Measurements from ENCODE around the gene SRGAP1. TPM values are rescaled to one million over a fixed set of nuclear protein-coding genes. Genes with fewer than 3 reads are reported as not detected.

SRGAP1 gene
- total and polyA plus RNA-seq, 2 of the 8 experiments (the other 6 are each of a cell fraction or from before 2014, with no cell fraction given) = 3.2 to 7.3 TPM

- Histone ChIP-seq H4K20me1 (replicated peaks in 1 of 2; ENCODE audit: control insufficient read depth in 1 of 2, insufficient read depth in 2 of 2, low read length in 2 of 2) (no peaks in the 10 kb centered on the region), H3K4me1 (replicated peaks in 1 of 4; ENCODE audit: control insufficient read depth in 3 of 4, insufficient read depth in 4 of 4, low read length in 3 of 4) (no peaks in the 10 kb centered on the region), H2BK5ac (ENCODE audit: low read depth, low read length) (no peak overlapping the region), H3K79me2 (ENCODE audit: control insufficient read depth in 1 of 2, insufficient read depth in 2 of 2, low read length in 2 of 2) (no peaks in the 10 kb centered on the region), H2AK5ac (ENCODE audit: low read depth, low read length) (no peak overlapping the region), H2AFZ (ENCODE audit: low read length) (no peak overlapping the region), H3K36me3 (ENCODE audit: control insufficient read depth in 2 of 4, insufficient read depth in 4 of 4, low read length in 3 of 4) (no peaks in the 10 kb centered on the region), H4K5ac (ENCODE audit: insufficient read length, low read depth, low read length) (no peak overlapping the region), H3K4me2 (ENCODE audit: insufficient read depth in 1 of 2, low read depth in 2 of 2, low read length in 2 of 2) (no peak overlapping the region), H3K9me3 (ENCODE audit: insufficient read depth in 2 of 2, low read depth in 1 of 2, low read length in 1 of 2) (no peaks in the 10 kb centered on the region), H3K4ac (replicated peaks; ENCODE audit: insufficient read length, low read depth, low read length) (no peak overlapping the region), H3K14ac (ENCODE audit: insufficient read length) (no peak overlapping the region), H3K23me2 (ENCODE audit: low read depth, low read length) (no peaks in the 10 kb centered on the region), H3K4me3 (ENCODE audit: extremely low read depth in 1 of 4, insufficient read depth in 2 of 4, low read depth in 3 of 4, low read length in 4 of 4) (no peak overlapping the region), H2BK120ac (replicated peaks; ENCODE audit: low read depth, low read length) (no peak overlapping the region), H3K27ac (ENCODE audit: low read depth, low read length) (no peak overlapping the region), H3K79me1 (ENCODE audit: low read depth, low read length) (no peaks in the 10 kb centered on the region), H3K56ac (replicated peaks; ENCODE audit: insufficient read length, low read depth, low read length) (no peak overlapping the region), H3K27me3 (replicated peaks in 1 of 4; ENCODE audit: control insufficient read depth in 3 of 4, extremely low read depth in 1 of 4, insufficient read depth in 3 of 4, low read length in 3 of 4) (no peaks in the 10 kb centered on the region), H2BK15ac (ENCODE audit: low read length) (no peak overlapping the region), H3K9ac (replicated peaks in 1 of 4; ENCODE audit: extremely low read depth in 1 of 4, low read depth in 3 of 4, low read length in 3 of 4) (no peak overlapping the region), H2BK12ac (ENCODE audit: low read depth, low read length) (no peak overlapping the region), H3K23ac (ENCODE audit: insufficient read length) (no peak overlapping the region), H3K18ac (ENCODE audit: extremely low read depth, low read length) (no peak overlapping the region), H4K8ac (ENCODE audit: extremely low read depth, insufficient read depth, low read length) (no peak overlapping the region), H4K91ac (replicated peaks; ENCODE audit: insufficient read length, low read length) (no peak overlapping the region), H2BK20ac (ENCODE audit: low read length) (no peak overlapping the region)
- TF ChIP-seq GTF2F1 (IDR thresholded peaks at IDR 0.05; ENCODE audit: borderline replicate concordance, low read depth, low read length) = no peak
- DNase-seq (ENCODE audit: low read depth in 1 of 2, low spot score in 2 of 2) (no peak), FAIRE-seq (no peak)
- POLR2A ChIA-PET (ENCODE audit: partially characterized antibody) = interaction anchor here (0.5 to 0.6 kb wide), 2 partner anchors 295 to 408 kb away, joined by 3 read pairs; no protein-coding TSS in a partner anchor
- WGBS, 2 experiments (ENCODE audit: extremely low coverage in 1 of 2, insufficient coverage in 1 of 2, insufficient read length in 1 of 2, insufficient replicate concordance in 2 of 2, low coverage in 1 of 2, low lambda C conversion rate in 2 of 2, missing lambda C conversion rate in 1 of 2) = 93% methylated on average over 5 of the region's 5 CpGs; no CpG with 5 or more reads in 1 of the 2 experiments
- CTCF ChIA-PET (ENCODE audit: partially characterized antibody) = interaction anchor here (1.8 kb wide), 1 partner anchor 9 kb away, joined by 3 read pairs; no protein-coding TSS in a partner anchor
Measured at GRCh38 chr12:64203036-64203435, 358.5 kb downstream of the SRGAP1 start.
